Lower leg skin (tissue), 3 donors: ENCODE data around the gene CD86.

Source experiments
- CTCF ChIP-seq, 3 donors: fragments of 450-650 bp; IDR thresholded peaks; one replicate each; pipeline ENCODE4 v1.5.1; 2016; ENCODE audit warnings: antibody characterized with exemption in 3 of 3, mild to moderate bottlenecking in 3 of 3, moderate library complexity in 2 of 3
- POLR2A ChIP-seq, 2 donors: fragments of 450-650 bp; IDR thresholded peaks; one replicate each; pipeline ENCODE4 v1.6.1; 2016 to 2017; ENCODE audit warnings: antibody characterized with exemption in 2 of 2, mild to moderate bottlenecking in 1 of 2, moderate library complexity in 1 of 2

- TF ChIP-seq CTCF (IDR thresholded peaks at IDR 0.05) (no peak), POLR2A (IDR thresholded peaks at IDR 0.05) (no peak)
Observed at GRCh38 chr3:122025296-122025695, 29.9 kb upstream of the CD86 start.
